Ishikawa (cell line): ENCODE data around the gene RAB34.

Experiments
- CEBPB ChIP-seq: IDR thresholded peaks from 2 replicates; pipeline ENCODE4 v1.6.1; 2012
- CREB1 ChIP-seq: IDR thresholded peaks from 2 replicates; pipeline ENCODE4 v1.6.1; 2012; ENCODE audit warnings: low read depth
- EGR1 ChIP-seq: IDR thresholded peaks from 2 replicates; pipeline ENCODE4 v1.6.1; 2012
- EP300 ChIP-seq: IDR thresholded peaks from 2 replicates; pipeline ENCODE4 v1.6.1; 2012; ENCODE audit warnings: borderline replicate concordance
- FOXM1 ChIP-seq: IDR thresholded peaks from 2 replicates; pipeline ENCODE4 v1.6.1; 2012; ENCODE audit warnings: low read depth, borderline replicate concordance
- MAX ChIP-seq: IDR thresholded peaks from 2 replicates; pipeline ENCODE4 v1.6.1; 2012
- NFIC ChIP-seq: IDR thresholded peaks from 2 replicates; pipeline ENCODE4 v1.6.1; 2012
- RAD21 ChIP-seq: IDR thresholded peaks from 2 replicates; pipeline ENCODE4 v1.6.1; 2012; ENCODE audit warnings: low read depth
- TAF1 ChIP-seq: IDR thresholded peaks from 2 replicates; pipeline ENCODE4 v1.6.1; 2012; ENCODE audit warnings: low read depth, mild to moderate bottlenecking
- TCF12 ChIP-seq: IDR thresholded peaks from 2 replicates; pipeline ENCODE4 v1.6.1; 2012; ENCODE audit warnings: low read depth
- TEAD4 ChIP-seq: IDR thresholded peaks from 2 replicates; pipeline ENCODE4 v1.6.1; 2012
- USF1 ChIP-seq: IDR thresholded peaks from 2 replicates; pipeline ENCODE4 v1.6.1; 2012
- YY1 ChIP-seq: IDR thresholded peaks from 2 replicates; pipeline ENCODE4 v1.6.1; 2012; ENCODE audit warnings: low read depth
- ZBTB7A ChIP-seq: IDR thresholded peaks from 2 replicates; pipeline ENCODE4 v1.6.1; 2012; ENCODE audit warnings: low read depth
- TF ChIP-seq, protein P1 (sequence below): IDR thresholded peaks from 2 replicates; pipeline ENCODE4 v1.6.1; 2012; ENCODE audit warnings: low read depth, mild to moderate bottlenecking

The RAB34 gene

DNA sequence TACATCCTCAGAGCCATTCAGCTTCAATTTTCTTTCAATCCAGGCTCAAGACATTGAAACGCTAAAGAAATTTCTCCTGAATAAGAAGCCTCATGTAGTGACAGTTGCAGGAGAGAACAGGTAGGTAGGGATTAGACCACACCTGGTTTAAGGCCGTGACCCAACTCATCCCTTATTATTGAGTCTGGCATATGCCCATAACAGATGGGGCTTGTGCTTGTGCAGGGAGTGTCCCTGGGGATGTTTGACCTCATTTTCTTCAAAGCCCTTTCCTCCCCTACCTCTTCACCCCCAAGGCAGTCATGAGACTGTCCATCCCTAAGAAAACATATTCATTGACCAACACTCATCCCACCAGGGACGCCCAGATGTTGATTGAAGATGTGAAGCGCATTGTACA lies 31.4 kb downstream of the RAB34 start:
- no peak for TF ChIP-seq TCF12
- no peak for TF ChIP-seq FOXM1
- no peak for TF ChIP-seq CEBPB
- no peak for TF ChIP-seq EGR1
- TF ChIP-seq EP300: no peak
- no peak for TF ChIP-seq CREB1
- TF ChIP-seq TEAD4: no peak
- TF ChIP-seq TAF1: no peak
- no peak for TF ChIP-seq YY1
- no peak for TF ChIP-seq NFIC
- TF ChIP-seq, protein P1, sequence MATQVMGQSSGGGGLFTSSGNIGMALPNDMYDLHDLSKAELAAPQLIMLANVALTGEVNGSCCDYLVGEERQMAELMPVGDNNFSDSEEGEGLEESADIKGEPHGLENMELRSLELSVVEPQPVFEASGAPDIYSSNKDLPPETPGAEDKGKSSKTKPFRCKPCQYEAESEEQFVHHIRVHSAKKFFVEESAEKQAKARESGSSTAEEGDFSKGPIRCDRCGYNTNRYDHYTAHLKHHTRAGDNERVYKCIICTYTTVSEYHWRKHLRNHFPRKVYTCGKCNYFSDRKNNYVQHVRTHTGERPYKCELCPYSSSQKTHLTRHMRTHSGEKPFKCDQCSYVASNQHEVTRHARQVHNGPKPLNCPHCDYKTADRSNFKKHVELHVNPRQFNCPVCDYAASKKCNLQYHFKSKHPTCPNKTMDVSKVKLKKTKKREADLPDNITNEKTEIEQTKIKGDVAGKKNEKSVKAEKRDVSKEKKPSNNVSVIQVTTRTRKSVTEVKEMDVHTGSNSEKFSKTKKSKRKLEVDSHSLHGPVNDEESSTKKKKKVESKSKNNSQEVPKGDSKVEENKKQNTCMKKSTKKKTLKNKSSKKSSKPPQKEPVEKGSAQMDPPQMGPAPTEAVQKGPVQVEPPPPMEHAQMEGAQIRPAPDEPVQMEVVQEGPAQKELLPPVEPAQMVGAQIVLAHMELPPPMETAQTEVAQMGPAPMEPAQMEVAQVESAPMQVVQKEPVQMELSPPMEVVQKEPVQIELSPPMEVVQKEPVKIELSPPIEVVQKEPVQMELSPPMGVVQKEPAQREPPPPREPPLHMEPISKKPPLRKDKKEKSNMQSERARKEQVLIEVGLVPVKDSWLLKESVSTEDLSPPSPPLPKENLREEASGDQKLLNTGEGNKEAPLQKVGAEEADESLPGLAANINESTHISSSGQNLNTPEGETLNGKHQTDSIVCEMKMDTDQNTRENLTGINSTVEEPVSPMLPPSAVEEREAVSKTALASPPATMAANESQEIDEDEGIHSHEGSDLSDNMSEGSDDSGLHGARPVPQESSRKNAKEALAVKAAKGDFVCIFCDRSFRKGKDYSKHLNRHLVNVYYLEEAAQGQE: no peak
- no peak for TF ChIP-seq MAX
- TF ChIP-seq ZBTB7A: no peak
- TF ChIP-seq USF1: no peak

DNA sequence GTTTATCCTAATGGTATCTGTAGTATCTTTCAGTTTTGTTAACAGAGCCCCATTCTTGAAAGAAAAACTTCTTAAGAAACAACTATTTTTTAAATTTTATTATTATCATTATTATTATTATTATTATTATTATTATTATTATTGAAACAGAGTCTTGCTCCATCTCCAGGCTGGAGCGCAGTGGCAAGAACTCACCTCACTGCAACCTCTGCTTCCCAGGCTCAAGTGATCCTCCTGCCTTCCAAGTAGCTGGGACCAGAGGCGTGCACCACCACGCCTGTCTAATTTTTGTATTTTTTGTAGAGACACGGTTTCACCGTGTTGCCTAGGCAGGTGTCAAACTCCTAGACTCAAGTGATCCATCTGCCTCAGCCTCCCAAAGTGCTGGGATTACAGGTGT lies 32.3 kb downstream of the RAB34 start:
- TF ChIP-seq TEAD4 (no peak), MAX (no peak), RAD21 (no peak), CREB1 (no peak), EP300 (no peak), EGR1 (no peak), YY1 (no peak), NFIC (no peak), ZBTB7A (no peak), USF1 (no peak), FOXM1 (no peak), TAF1 (no peak)
- TF ChIP-seq, protein P1: no peak

GRCh38 chr17:28684963-28685362 lies 32.7 kb downstream of the RAB34 start:
- TF ChIP-seq USF1: no peak
- TF ChIP-seq TEAD4: no peak
- TF ChIP-seq ZBTB7A: no peak
- no peak for TF ChIP-seq CREB1
- no peak for TF ChIP-seq EGR1

DNA sequence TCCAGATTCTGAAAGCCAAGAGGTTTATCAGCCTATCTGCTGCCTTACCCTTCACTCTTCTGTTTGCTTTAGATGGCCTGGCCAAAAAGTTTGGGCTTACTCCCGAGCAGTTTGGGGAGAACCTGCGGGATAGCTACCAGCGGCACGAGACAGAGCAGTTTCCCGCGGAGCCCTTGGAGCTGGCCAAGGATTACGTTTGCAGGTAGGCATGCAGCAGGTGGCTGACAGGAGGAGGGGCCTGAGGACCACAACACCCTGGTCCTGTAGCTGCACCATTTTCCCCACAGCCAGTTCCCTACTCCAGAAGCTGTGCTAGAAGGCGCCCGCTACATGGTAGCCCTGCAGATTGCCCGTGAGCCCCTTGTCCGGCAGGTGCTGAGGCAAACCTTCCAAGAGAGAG lies 35.0 kb downstream of the RAB34 start:
- TF ChIP-seq ZBTB7A (no peak), TAF1 (no peak), MAX (peak; percentile 29; the same call in 1 of the 2 replicates), CEBPB (no peak), EGR1 (no peak), CREB1 (no peak), NFIC (peak; percentile 64), TEAD4 (peak; percentile 53), FOXM1 (no peak), RAD21 (no peak), YY1 (no peak), TCF12 (no peak)
- TF ChIP-seq, protein P1: no peak
